ENCODE data around the gene PTOV1. TPM values are rescaled to one million over a fixed set of nuclear protein-coding genes. Genes with fewer than 3 reads are reported as not detected.

The PTOV1 gene
- total RNA-seq, 1 experiment from 2014 or later = 77.1 TPM

Small RNAs within 50 kb of the gene (small RNA-seq; reads per million reads assigned to genes)
- gene MIR4749 = not detected

Other genes with a start within 250 kb of the PTOV1 start
- gene RRAS, start 211.0 kb upstream of the PTOV1 start, total RNA-seq (2014; rRNA removed; shearing (Covaris generic)) = 23.5 and 26.7 TPM in 2 replicates
- gene SCAF1, start 208.9 kb upstream of the PTOV1 start, total RNA-seq (2014; rRNA removed; shearing (Covaris generic)) = 21.2 and 31.7 TPM in 2 replicates
- gene IRF3, start 185.3 kb upstream of the PTOV1 start, total RNA-seq (2014; rRNA removed; shearing (Covaris generic)) = 55.9 and 62.7 TPM in 2 replicates
- 21.2 and 26.0 TPM in 2 replicates for gene BCL2L12, start 185.2 kb upstream of the PTOV1 start, total RNA-seq (2014; rRNA removed; shearing (Covaris generic))
- 540 and 551 TPM in 2 replicates for gene PRMT1, start 173.9 kb upstream of the PTOV1 start, total RNA-seq (2014; rRNA removed; shearing (Covaris generic))
- gene ADM5, start 161.6 kb upstream of the PTOV1 start, total RNA-seq (2014; rRNA removed; shearing (Covaris generic)) = 9.6 and 11.1 TPM in 2 replicates
- 0.84 TPM in 1 of 2 replicates, not detected in the other for gene CPT1C, start 160.0 kb upstream of the PTOV1 start, total RNA-seq (2014; rRNA removed; shearing (Covaris generic))
- not detected in 2 replicates for gene TSKS, start 87.9 kb upstream of the PTOV1 start, total RNA-seq (2014; rRNA removed; shearing (Covaris generic))
- 63.5 and 75.0 TPM in 2 replicates for gene AP2A1, start 84.2 kb upstream of the PTOV1 start, total RNA-seq (2014; rRNA removed; shearing (Covaris generic))
- 69.5 and 72.2 TPM in 2 replicates for gene FUZ, start 37.9 kb upstream of the PTOV1 start, total RNA-seq (2014; rRNA removed; shearing (Covaris generic))
- gene MED25, start 32.9 kb upstream of the PTOV1 start, total RNA-seq (2014; rRNA removed; shearing (Covaris generic)) = 15.3 and 18.7 TPM in 2 replicates
- 55.5 and 57.2 TPM in 2 replicates for gene PNKP, start 16.4 kb downstream of the PTOV1 start, total RNA-seq (2014; rRNA removed; shearing (Covaris generic))
- gene AKT1S1, start 26.2 kb downstream of the PTOV1 start, total RNA-seq (2014; rRNA removed; shearing (Covaris generic)) = 30.4 and 46.2 TPM in 2 replicates
- 5.5 and 9.8 TPM in 2 replicates for gene TBC1D17, start 26.5 kb downstream of the PTOV1 start, total RNA-seq (2014; rRNA removed; shearing (Covaris generic))
- gene IL4I1, start 45.7 kb downstream of the PTOV1 start, total RNA-seq (2014; rRNA removed; shearing (Covaris generic)) = 0.13 and 0.24 TPM in 2 replicates
- gene ATF5, start 78.0 kb downstream of the PTOV1 start, total RNA-seq (2014; rRNA removed; shearing (Covaris generic)) = 13.6 and 17.4 TPM in 2 replicates
- 72.9 and 91.9 TPM in 2 replicates for gene NUP62, start 78.3 kb downstream of the PTOV1 start, total RNA-seq (2014; rRNA removed; shearing (Covaris generic))
- gene SIGLEC11, start 110.0 kb downstream of the PTOV1 start, total RNA-seq (2014; rRNA removed; shearing (Covaris generic)) = not detected in 2 replicates
- gene VRK3, start 174.2 kb downstream of the PTOV1 start, total RNA-seq (2014; rRNA removed; shearing (Covaris generic)) = 18.9 and 20.9 TPM in 2 replicates
- gene ZNF473, start 174.8 kb downstream of the PTOV1 start, total RNA-seq (2014; rRNA removed; shearing (Covaris generic)) = 10.1 and 10.4 TPM in 2 replicates